GM18499 (cell line): ENCODE results near the gene SYNE2.

ENCODE experiments used
- ATAC-seq: cut with Tn5 transposase; IDR thresholded peaks from one replicate; pipeline ENCODE4 v1.9.1; 2021; ENCODE audit warnings: moderate number of reproducible peaks; ENCODE audit not compliant: insufficient read depth, unreplicated experiment

The SYNE2 gene

GRCh38 chr14:63952933-63953437 is 100.2 kb downstream of the SYNE2 start:
- ATAC-seq, result no peak

- no peak for ATAC-seq
These were observed 103.5 kb downstream of the SYNE2 start for GRCh38 chr14:63956326-63956725.

- no peak for ATAC-seq
These were observed 108.2 kb downstream of the SYNE2 start for GRCh38 chr14:63960926-63961567.

- ATAC-seq, result no peak
These were observed 110.1 kb downstream of the SYNE2 start for GRCh38 chr14:63962906-63963305.

GRCh38 chr14:63963439-63963838 is 110.6 kb downstream of the SYNE2 start:
- no peak for ATAC-seq

GRCh38 chr14:63964113-63964512 is 111.3 kb downstream of the SYNE2 start:
- ATAC-seq, result no peak

- no peak for ATAC-seq
These were observed 113.6 kb downstream of the SYNE2 start for GRCh38 chr14:63966407-63966806.

- no peak for ATAC-seq
These were observed 119.6 kb downstream of the SYNE2 start for GRCh38 chr14:63972323-63972932.

- ATAC-seq, result no peak
These were observed 121.4 kb downstream of the SYNE2 start for GRCh38 chr14:63974176-63974575.

- ATAC-seq, result no peak
These were observed 128.8 kb downstream of the SYNE2 start for GRCh38 chr14:63981569-63981968.

GRCh38 chr14:63982156-63982555 is 129.4 kb downstream of the SYNE2 start:
- no peak for ATAC-seq

- no peak for ATAC-seq
These were observed 129.8 kb downstream of the SYNE2 start for GRCh38 chr14:63982629-63983028.

GRCh38 chr14:63986789-63987533 is 134.2 kb downstream of the SYNE2 start:
- ATAC-seq, result no peak

GRCh38 chr14:63988579-63988978 is 135.8 kb downstream of the SYNE2 start:
- no peak for ATAC-seq

GRCh38 chr14:63991833-63992232 is 139.0 kb downstream of the SYNE2 start:
- no peak for ATAC-seq

- ATAC-seq, result no peak
These were observed 140.1 kb downstream of the SYNE2 start for GRCh38 chr14:63992858-63993257.

- ATAC-seq, result no peak
These were observed 141.2 kb downstream of the SYNE2 start for GRCh38 chr14:63993992-63994391.

- ATAC-seq, result no peak
These were observed 142.5 kb downstream of the SYNE2 start for GRCh38 chr14:63995285-63995684.

- no peak for ATAC-seq
These were observed 143.2 kb downstream of the SYNE2 start for GRCh38 chr14:63996016-63996415.

- no peak for ATAC-seq
These were observed 143.9 kb downstream of the SYNE2 start for GRCh38 chr14:63996625-63997220.

- no peak for ATAC-seq
These were observed 147.9 kb downstream of the SYNE2 start for GRCh38 chr14:64000749-64001148.
